Measurements from ENCODE around the gene MRI1.
A peak's percentile ranks its signal among the peaks of the same experiment; 100 is the strongest.

MRI1 gene

GRCh38 chr19:13799669-13800068 lies 35.3 kb downstream of the MRI1 start:
- peak overlapping the region; percentile 93 for H3K27ac ChIP-seq
- no peak for TF ChIP-seq CTCF (conservative IDR thresholded peaks at IDR 0.05; ENCODE audit: low read depth)
- ChIA-PET CTCF (interaction anchor here (0.9 kb wide), 1 partner anchor 199 kb away, joined by 5 read pairs; no protein-coding TSS in a partner anchor), POLR2A (ENCODE audit: low non-redundant PET) (no interaction called here)
- DNase-seq (ENCODE audit: low spot score), result no peak

GRCh38 chr19:13803038-13803437 lies 38.7 kb downstream of the MRI1 start:
- TF ChIP-seq CTCF (conservative IDR thresholded peaks at IDR 0.05; ENCODE audit: low read depth), result no peak
- peak overlapping the region; percentile 70 for H3K27ac ChIP-seq
- POLR2A ChIA-PET (ENCODE audit: low non-redundant PET), result no interaction called here
- CTCF ChIA-PET, result interaction anchor here (0.7 kb wide), 1 partner anchor 66 kb away, joined by 4 read pairs; no protein-coding TSS in a partner anchor
- DNase-seq (ENCODE audit: low spot score), result no peak

- TF ChIP-seq CTCF (conservative IDR thresholded peaks at IDR 0.05; ENCODE audit: low read depth), result no peak
- CTCF ChIA-PET, result interaction anchor here (0.5 kb wide), 1 partner anchor 79 kb away, joined by 3 read pairs; no protein-coding TSS in a partner anchor
- no peak for DNase-seq (ENCODE audit: low spot score)
- H3K27ac ChIP-seq, result peak overlapping the region; percentile 70
- POLR2A ChIA-PET (ENCODE audit: low non-redundant PET), result no interaction called here
Observed at GRCh38 chr19:13804830-13805683, 40.7 kb downstream of the MRI1 start.

- POLR2A ChIA-PET (ENCODE audit: low non-redundant PET), result interaction anchor here (1.1 kb wide), 1 partner anchor 29 kb away, joined by 11 read pairs; no protein-coding TSS in a partner anchor
- no peak for TF ChIP-seq CTCF (conservative IDR thresholded peaks at IDR 0.05; ENCODE audit: low read depth)
- DNase-seq (ENCODE audit: low spot score), result no peak
- CTCF ChIA-PET, result interaction anchor here (0.6 kb wide), 1 partner anchor 575 kb away, joined by 4 read pairs; no protein-coding TSS in a partner anchor
- no peak overlapping the region for H3K27ac ChIP-seq
Observed at GRCh38 chr19:13806728-13807127, 42.4 kb downstream of the MRI1 start.

- CTCF ChIA-PET, result interaction anchor here (0.6 kb wide), 1 partner anchor 9 kb away, joined by 3 read pairs; no protein-coding TSS in a partner anchor
- no peak for DNase-seq (ENCODE audit: low spot score)
- H3K27ac ChIP-seq, result no peak overlapping the region
- TF ChIP-seq CTCF (conservative IDR thresholded peaks at IDR 0.05; ENCODE audit: low read depth), result no peak
- POLR2A ChIA-PET (ENCODE audit: low non-redundant PET), result interaction anchor here (1.1 kb wide), 1 partner anchor 34 kb away, joined by 3 read pairs; no protein-coding TSS in a partner anchor
Observed at GRCh38 chr19:13807421-13808021, 43.2 kb downstream of the MRI1 start.

- ChIA-PET CTCF (no interaction called here), POLR2A (ENCODE audit: low non-redundant PET) (interaction anchor here (0.6 kb wide), 1 partner anchor 54 kb away, joined by 4 read pairs; no protein-coding TSS in a partner anchor)
- DNase-seq (ENCODE audit: low spot score), result no peak
- no peak for TF ChIP-seq CTCF (conservative IDR thresholded peaks at IDR 0.05; ENCODE audit: low read depth)
- H3K27ac ChIP-seq, result peak overlapping the region; percentile 11; the same call in 1 of the 2 replicates
Observed at GRCh38 chr19:13808856-13809255, 44.5 kb downstream of the MRI1 start.

All from RWPE1 (cell line).